Heart left ventricle (tissue), 16 donors: ENCODE data around the gene KIDINS220. TPM values are rescaled to one million over a fixed set of nuclear protein-coding genes. Genes with fewer than 3 reads are reported as not detected.
A peak's percentile ranks its signal among the peaks of the same experiment; 100 is the strongest.

Experiments
- ATAC-seq, 4 donors: fragments of 200-7000 bp; cut with Tn5 transposase; one replicate each; pipeline ENCODE4 v1.9.1; 2020 to 2022; ENCODE audit warnings: moderate library complexity in 4 of 4, mild to moderate bottlenecking in 3 of 4, moderate number of reproducible peaks in 1 of 4
- DNase-seq, 5 donors: peaks; one replicate each; pipeline ENCODE4 v3.0.0-alpha.2; 2020
- H3K27ac ChIP-seq, 12 donors: fragments of 200-600 bp; sonication (generic) in 4 of 12; one replicate each; pipeline versions ENCODE4 v1.5.0 to v1.8.0; 2016 to 2022; ENCODE audit warnings: mild to moderate bottlenecking in 2 of 12
- H3K27me3 ChIP-seq, 9 donors: fragments of 200-600 bp; sonication (generic) in 2 of 9; one replicate each; pipeline versions ENCODE4 v1.5.1 to v1.8.0; 2016 to 2022; ENCODE audit warnings: mild to moderate bottlenecking in 3 of 9
- H3K36me3 ChIP-seq, 9 donors: fragments of 200-600 bp; sonication (generic) in 2 of 9; one replicate each; pipeline versions ENCODE4 v1.5.0 to v1.8.0; 2018 to 2022; ENCODE audit warnings: mild to moderate bottlenecking in 2 of 9
- H3K4me1 ChIP-seq, 12 donors: fragments of 200-600 bp; sonication (generic) in 4 of 12; one replicate each; pipeline versions ENCODE4 v1.5.0 to v1.8.0; 2016 to 2022; ENCODE audit warnings: mild to moderate bottlenecking in 3 of 12
- H3K4me3 ChIP-seq, 12 donors: fragments of 200-600 bp; sonication (generic) in 4 of 12; one replicate each; pipeline versions ENCODE4 v1.5.0 to v1.8.0; 2017 to 2022; ENCODE audit warnings: mild to moderate bottlenecking in 9 of 12, moderate library complexity in 4 of 12
- H3K9me3 ChIP-seq, 12 donors: fragments of 200-600 bp; sonication (generic) in 4 of 12; one replicate each; pipeline versions ENCODE4 v1.5.0 to v1.8.0; 2016 to 2022; ENCODE audit warnings: mild to moderate bottlenecking in 1 of 12
- CTCF ChIP-seq, 12 donors: fragments of 200-600 bp; sonication (generic) in 4 of 12; IDR thresholded peaks; one replicate each; pipeline versions ENCODE4 v1.5.0 to v1.8.0; 2018 to 2022; ENCODE audit warnings: antibody characterized with exemption in 12 of 12, mild to moderate bottlenecking in 5 of 12
- POLR2A ChIP-seq, 2 donors: fragments of 450-650 bp; IDR thresholded peaks; one replicate each; pipeline ENCODE4 v1.6.1; 2017; ENCODE audit warnings: antibody characterized with exemption in 2 of 2, mild to moderate bottlenecking in 2 of 2, moderate library complexity in 2 of 2
- WGBS, 4 donors: extraction: QIAGEN DNeasy Blood & Tissue Kit in 2 of 4; methylation state at CpG; one replicate each; pipeline versions ENCODE4 v1.1.5 to v1.1.7; 2013 to 2018; 5-methylcytosine and 5-hydroxymethylcytosine counted together
- intact Hi-C, 10 donors: fragments of 100-400 bp; cut with DNase I; formaldehyde crosslinking; loops; one replicate each; pipeline versions ENCODE4 v1.11.1 to v1.14.2; 2022
- polyA plus RNA-seq, 2 donors: library from polyadenylated mRNA; stranded (reverse); fragments of 200-250 nt; gene quantifications; one replicate each; pipeline ENCODE4 v1.2.3, GENCODE V29; 2013
- total RNA-seq, 9 donors: library from RNA; depleted of rRNA in 2 of 9; stranded (reverse); fragments of >200 nt in 2 of 9; fragmentation: NEBNext Ultra II Directional in 3 of 9; extraction: Animal tissue kit (Norgen Biotek cat#: 25700) in 3 of 9; gene quantifications; one replicate each; pipeline versions ENCODE4 v1.1.0 to v1.2.4, GENCODE V29; 2016 to 2023
- donor health status: ischemic (EF 13 %, LVEDD 7.1; RV severe dilation, severe dysfunction).
- donor health status: healthy with polysubstance abuse.
- donor health status: DM: no; HTN: yes; CAD: no.
- donor health status: DM: no; HTN: no; CAD: no.
- donor health status: ischemic (EF 25% LVEDD 6.9; RV normal size, moderate dysfunction).
- donor health status: ischemic (EF 25% LVEDD 5.7; RV mildly dilated, moderate dysfunction).
- donor health status: healthy.
- donor health status: DM: yes; HTN: yes; CAD: no.
- donor health status: ischemic (EF 35%, LVEDD 5.7; RV mildly dilated, moderate dysfunction).
- donor health status: nonischemic (EF 11% LVEDD 7.7; RV severe dilation, severe dysfunction).
- donor health status: DM: yes; HTN: yes; CAD: no.
- donor health status: PGD.
- donor health status: ischemic (EF 29% LVEDD 5.4; RV normal size, mild dysfunction).
- donor health status: nonischemic (EF 23%, LVEDD 6.1; RV moderate dilation, normal function).

The KIDINS220 gene
- total and polyA plus RNA-seq, 11 donors = 22.7 to 108 (median 74.5) TPM

DNA sequence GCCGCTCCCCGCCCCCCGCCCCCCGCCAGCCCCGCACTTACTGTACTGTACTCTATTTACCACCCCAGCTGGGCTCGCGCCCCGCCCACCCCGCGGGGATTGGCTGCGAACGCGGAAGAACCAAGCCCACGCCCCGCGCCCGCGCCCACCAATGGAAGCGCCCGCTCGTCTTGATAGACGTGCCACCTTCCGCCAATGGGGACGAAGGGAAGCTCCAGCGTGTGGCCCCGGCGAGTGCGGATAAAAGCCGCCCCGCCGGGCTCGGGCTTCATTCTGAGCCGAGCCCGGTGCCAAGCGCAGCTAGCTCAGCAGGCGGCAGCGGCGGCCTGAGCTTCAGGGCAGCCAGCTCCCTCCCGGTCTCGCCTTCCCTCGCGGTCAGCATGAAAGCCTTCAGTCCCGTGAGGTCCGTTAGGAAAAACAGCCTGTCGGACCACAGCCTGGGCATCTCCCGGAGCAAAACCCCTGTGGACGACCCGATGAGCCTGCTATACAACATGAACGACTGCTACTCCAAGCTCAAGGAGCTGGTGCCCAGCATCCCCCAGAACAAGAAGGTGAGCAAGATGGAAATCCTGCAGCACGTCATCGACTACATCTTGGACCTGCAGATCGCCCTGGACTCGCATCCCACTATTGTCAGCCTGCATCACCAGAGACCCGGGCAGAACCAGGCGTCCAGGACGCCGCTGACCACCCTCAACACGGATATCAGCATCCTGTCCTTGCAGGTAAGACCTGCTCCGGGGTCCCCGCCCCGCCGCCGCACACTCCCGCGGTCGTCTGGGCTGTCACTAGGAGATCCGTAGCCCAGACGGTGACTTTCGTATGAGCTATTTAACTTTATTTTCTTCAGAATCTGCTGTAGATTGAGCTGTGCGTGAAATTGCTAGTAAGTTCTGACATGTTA, 155.4 kb downstream of the KIDINS220 start, which contains the start of gene ID2:
Gene ID2 (plus strand): TSS at position 271 of the 907 bp plus-strand sequence. CDS start 110 bp downstream, at position 381.
- peak within 1 kb of the TSS; percentile 88 to 100 (median 99) for H3K27ac ChIP-seq
- no peaks in the 10 kb centered on the region for H3K36me3 ChIP-seq
- H3K27me3 ChIP-seq = peaks cover 0 to 3% (median 0%) of the 10 kb centered on the region in 9 donors
- peak; percentile 82 to 89 (median 87) for ATAC-seq
- H3K9me3 ChIP-seq = no peaks in the 10 kb centered on the region
- intact Hi-C loops = loop anchor here (2.0 to 10.0 kb wide), 21 partner anchors 90 to 1587 kb away; no protein-coding TSS in a partner anchor
- peak; percentile 93 to 100 for TF ChIP-seq POLR2A (IDR thresholded peaks at IDR 0.05)
- TF ChIP-seq CTCF (IDR thresholded peaks at IDR 0.05) = no peak
- WGBS, 4 donors = 0 to 1% (median 1%) methylated on average over 34 to 69 of the region's 70 CpGs
- DNase-seq = peak; percentile 99 to 100 (median 100)
- peaks cover 0 to 50% (median 33%) of the 10 kb centered on the region in 12 donors for H3K4me1 ChIP-seq
- H3K4me3 ChIP-seq = peak within 1 kb of the TSS; percentile 68 to 92 (median 84)

DNA sequence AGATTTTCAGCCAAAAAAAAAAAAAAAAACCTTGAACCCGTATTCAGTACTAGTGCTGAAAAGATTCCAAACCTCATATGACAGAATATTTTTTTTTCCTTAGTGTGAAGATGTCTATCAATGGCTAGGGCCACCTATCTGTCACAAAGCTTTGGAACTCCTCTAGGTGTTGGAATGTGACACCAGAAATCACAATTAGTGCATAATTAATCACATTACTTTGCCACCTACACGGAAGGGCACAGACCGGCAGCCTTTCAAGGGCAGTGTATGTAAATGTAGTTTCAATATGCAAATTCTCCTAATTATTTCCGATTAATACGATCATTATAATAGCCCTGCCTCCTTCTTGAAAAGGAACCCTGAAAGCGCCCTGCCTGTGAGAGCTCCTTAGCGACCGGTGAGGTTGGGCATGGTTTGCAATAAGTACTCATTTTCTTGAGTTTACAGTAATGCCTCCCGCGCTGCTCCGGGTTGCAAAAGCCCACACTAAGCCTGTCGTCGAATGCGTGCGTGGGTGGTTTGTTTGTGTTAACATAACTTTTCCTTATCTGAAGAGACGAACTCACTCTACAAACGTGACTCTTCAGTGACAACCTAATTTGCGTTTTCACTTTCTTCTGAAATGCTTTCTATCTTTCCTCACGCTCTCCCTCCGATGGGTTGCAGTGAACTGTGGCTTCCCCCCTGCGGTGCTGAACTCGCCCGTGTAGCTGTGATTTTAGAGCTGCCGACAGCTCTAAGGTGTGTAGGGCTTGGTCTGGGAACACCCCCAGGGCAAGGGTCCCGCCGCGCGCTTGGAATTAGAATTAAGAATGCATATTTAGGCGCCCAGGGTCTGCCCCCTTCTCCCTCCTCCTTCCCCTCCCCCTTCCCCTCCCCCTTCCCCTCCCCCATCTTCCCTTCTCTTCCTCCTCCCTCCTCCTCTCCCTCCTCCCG, 156.3 kb downstream of the KIDINS220 start:
- peaks cover 0 to 60% (median 40%) of the 10 kb centered on the region in 12 donors for H3K4me1 ChIP-seq
- H3K27me3 ChIP-seq = peaks cover 0 to 12% (median 0%) of the 10 kb centered on the region in 9 donors
- peak overlapping the region; percentile 88 to 100 (median 99) for H3K27ac ChIP-seq
- ATAC-seq (no peak), DNase-seq (peak in 4 of 5 donors; percentile 52 to 76 (median 58))
- H3K9me3 ChIP-seq = no peaks in the 10 kb centered on the region
- intact Hi-C loops = loop anchor here (2.0 to 10.0 kb wide), 19 partner anchors 89 to 1586 kb away; no protein-coding TSS in a partner anchor
- WGBS, 4 donors = 1 to 2% (median 2%) methylated on average over 29 of the region's 30 CpGs
- H3K36me3 ChIP-seq = no peaks in the 10 kb centered on the region
- H3K4me3 ChIP-seq = peak overlapping the region; percentile 21 to 87 (median 68)
- no peak for TF ChIP-seq POLR2A (IDR thresholded peaks at IDR 0.05)
- TF ChIP-seq CTCF (IDR thresholded peaks at IDR 0.05) = no peak

DNA sequence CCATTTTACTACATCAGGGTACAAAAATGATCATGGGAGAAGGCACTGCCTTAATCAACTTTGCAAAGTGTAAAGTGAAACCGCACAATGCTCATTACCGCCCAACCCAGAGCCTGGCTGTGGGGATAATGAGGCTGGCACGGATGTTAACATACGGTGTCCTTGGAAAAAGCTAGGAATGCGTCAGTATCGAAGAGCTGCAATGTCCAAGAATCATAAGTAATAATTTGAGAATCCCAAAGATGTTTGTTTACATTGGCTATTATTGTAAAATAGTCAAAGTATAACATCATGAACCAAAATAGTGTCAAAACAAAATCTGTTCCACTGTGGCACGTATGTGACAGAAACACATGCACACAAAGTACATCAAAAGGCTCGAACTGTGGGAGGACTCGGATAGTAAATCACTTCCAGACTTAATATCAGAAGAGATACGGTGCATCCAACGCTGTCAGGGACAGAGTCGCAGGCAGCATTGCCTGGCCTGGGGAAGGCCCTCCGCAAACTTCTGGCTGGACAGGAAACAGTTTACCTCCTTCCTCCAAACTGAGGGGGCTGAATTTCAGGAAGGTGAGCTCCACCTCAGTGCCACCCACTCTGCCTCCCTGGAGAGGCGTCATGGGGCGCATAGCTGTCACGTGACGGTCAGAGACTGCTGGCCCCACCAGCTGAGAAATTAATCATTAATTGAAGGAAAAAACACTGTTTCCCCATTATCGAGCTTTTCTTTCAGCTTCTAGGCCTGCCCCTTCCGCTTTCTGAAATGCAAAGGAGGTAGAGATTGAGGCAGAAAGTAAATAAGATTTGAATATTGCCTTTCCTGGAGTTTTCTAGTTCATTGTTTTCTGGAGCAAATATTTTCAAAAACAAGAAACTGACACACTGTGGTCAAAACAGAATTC, 157.3 kb downstream of the KIDINS220 start:
- ATAC-seq (peak in 1 of 4 donors; percentile 4), DNase-seq (peak in 4 of 5 donors; percentile 48 to 74 (median 67))
- Histone ChIP-seq H3K4me1 (peaks cover 0 to 63% (median 41%) of the 10 kb centered on the region in 12 donors), H3K27me3 (peaks cover 0 to 18% (median 0%) of the 10 kb centered on the region in 9 donors), H3K9me3 (peaks cover 0 to 5% (median 0%) of the 10 kb centered on the region in 12 donors), H3K27ac (peak overlapping the region; percentile 88 to 100 (median 99)), H3K36me3 (no peaks in the 10 kb centered on the region), H3K4me3 (peak overlapping the region in 11 of 12 donors; percentile 42 to 87 (median 69))
- no peak for TF ChIP-seq CTCF (IDR thresholded peaks at IDR 0.05)
- no peak for TF ChIP-seq POLR2A (IDR thresholded peaks at IDR 0.05)
- 12 to 18% (median 16%) methylated on average over 18 to 19 of the region's 19 CpGs for WGBS, 4 donors
- intact Hi-C loops = loop anchor here (2.0 to 10.0 kb wide), 29 partner anchors 85 to 1585 kb away; no protein-coding TSS in a partner anchor
